HL-60 (cell line): ENCODE results near the gene AKR1D1.

Experiments
- DNase-seq, 2 experiments: peaks; one replicate each; pipeline ENCODE4 v3.0.0-alpha.2; 2010 to 2020; ENCODE audit warnings: low read depth in 1 of 2, low spot score in 1 of 2
- H3K27ac ChIP-seq: fragments of 250-450 bp; sonication (Bioruptor Pico); replicated peaks from 2 replicates; pipeline ENCODE4 v1.5.1; 2020; ENCODE audit warnings: mild to moderate bottlenecking, moderate library complexity
- H3K27me3 ChIP-seq: fragments of 250-450 bp; sonication (Bioruptor Pico); 2 replicates; pipeline ENCODE4 v1.5.1; 2021; ENCODE audit warnings: mild to moderate bottlenecking, moderate library complexity; ENCODE audit not compliant: insufficient read depth, poor library complexity, severe bottlenecking
- H3K4me3 ChIP-seq: replicated peaks from 2 replicates; pipeline ENCODE4 v1.5.1; 2011; ENCODE audit warnings: mild to moderate bottlenecking, control low read depth, low read length; ENCODE audit not compliant: insufficient read depth
- GABPA ChIP-seq: IDR thresholded peaks from 2 replicates; pipeline ENCODE4 v1.6.1; 2012; ENCODE audit warnings: low read depth
- POLR2AphosphoS5 ChIP-seq: IDR thresholded peaks from 2 replicates; pipeline ENCODE4 v1.6.1; 2012; ENCODE audit warnings: low read depth
- SPI1 ChIP-seq: IDR thresholded peaks from 2 replicates; pipeline ENCODE4 v1.6.1; 2012; ENCODE audit warnings: low read depth, mild to moderate bottlenecking, borderline replicate concordance
- TF ChIP-seq, protein P1 (sequence below): IDR thresholded peaks from one replicate; pipeline ENCODE4 v1.5.1; 2011; ENCODE audit warnings: low read length, control low read depth, inconsistent platforms; ENCODE audit not compliant: insufficient read depth
- TF ChIP-seq, protein P2 (sequence below): IDR thresholded peaks from 2 replicates; pipeline ENCODE4 v1.6.1; 2012; ENCODE audit warnings: low read depth; ENCODE audit not compliant: insufficient replicate concordance

Gene AKR1D1

DNA sequence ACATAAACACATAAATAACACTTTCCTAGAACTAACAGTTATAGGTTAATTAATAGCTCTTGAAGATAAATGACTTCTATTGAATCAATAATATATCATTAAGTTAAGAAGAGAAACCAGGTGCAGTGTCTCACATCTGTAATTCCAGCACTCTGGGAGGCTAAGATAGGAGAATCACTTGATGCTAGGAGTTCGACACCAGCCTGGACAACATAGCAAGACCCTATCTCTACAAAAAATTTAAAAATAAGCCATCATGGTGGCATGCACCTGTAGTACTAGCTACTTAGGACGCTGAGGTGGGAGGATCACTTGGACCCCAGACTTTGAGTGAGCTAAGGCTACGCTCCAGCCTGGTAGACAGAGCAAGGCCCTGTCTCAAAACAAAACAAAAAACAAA, 38.8 kb downstream of the AKR1D1 start:
- no peak overlapping the region for H3K4me3 ChIP-seq
- TF ChIP-seq POLR2AphosphoS5 = no peak
- TF ChIP-seq, protein P1, sequence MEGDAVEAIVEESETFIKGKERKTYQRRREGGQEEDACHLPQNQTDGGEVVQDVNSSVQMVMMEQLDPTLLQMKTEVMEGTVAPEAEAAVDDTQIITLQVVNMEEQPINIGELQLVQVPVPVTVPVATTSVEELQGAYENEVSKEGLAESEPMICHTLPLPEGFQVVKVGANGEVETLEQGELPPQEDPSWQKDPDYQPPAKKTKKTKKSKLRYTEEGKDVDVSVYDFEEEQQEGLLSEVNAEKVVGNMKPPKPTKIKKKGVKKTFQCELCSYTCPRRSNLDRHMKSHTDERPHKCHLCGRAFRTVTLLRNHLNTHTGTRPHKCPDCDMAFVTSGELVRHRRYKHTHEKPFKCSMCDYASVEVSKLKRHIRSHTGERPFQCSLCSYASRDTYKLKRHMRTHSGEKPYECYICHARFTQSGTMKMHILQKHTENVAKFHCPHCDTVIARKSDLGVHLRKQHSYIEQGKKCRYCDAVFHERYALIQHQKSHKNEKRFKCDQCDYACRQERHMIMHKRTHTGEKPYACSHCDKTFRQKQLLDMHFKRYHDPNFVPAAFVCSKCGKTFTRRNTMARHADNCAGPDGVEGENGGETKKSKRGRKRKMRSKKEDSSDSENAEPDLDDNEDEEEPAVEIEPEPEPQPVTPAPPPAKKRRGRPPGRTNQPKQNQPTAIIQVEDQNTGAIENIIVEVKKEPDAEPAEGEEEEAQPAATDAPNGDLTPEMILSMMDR = no peak
- TF ChIP-seq, protein P2, sequence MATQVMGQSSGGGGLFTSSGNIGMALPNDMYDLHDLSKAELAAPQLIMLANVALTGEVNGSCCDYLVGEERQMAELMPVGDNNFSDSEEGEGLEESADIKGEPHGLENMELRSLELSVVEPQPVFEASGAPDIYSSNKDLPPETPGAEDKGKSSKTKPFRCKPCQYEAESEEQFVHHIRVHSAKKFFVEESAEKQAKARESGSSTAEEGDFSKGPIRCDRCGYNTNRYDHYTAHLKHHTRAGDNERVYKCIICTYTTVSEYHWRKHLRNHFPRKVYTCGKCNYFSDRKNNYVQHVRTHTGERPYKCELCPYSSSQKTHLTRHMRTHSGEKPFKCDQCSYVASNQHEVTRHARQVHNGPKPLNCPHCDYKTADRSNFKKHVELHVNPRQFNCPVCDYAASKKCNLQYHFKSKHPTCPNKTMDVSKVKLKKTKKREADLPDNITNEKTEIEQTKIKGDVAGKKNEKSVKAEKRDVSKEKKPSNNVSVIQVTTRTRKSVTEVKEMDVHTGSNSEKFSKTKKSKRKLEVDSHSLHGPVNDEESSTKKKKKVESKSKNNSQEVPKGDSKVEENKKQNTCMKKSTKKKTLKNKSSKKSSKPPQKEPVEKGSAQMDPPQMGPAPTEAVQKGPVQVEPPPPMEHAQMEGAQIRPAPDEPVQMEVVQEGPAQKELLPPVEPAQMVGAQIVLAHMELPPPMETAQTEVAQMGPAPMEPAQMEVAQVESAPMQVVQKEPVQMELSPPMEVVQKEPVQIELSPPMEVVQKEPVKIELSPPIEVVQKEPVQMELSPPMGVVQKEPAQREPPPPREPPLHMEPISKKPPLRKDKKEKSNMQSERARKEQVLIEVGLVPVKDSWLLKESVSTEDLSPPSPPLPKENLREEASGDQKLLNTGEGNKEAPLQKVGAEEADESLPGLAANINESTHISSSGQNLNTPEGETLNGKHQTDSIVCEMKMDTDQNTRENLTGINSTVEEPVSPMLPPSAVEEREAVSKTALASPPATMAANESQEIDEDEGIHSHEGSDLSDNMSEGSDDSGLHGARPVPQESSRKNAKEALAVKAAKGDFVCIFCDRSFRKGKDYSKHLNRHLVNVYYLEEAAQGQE = no peak
- no peak for TF ChIP-seq GABPA
- H3K27ac ChIP-seq = no peak overlapping the region
- no peaks in the 10 kb centered on the region for H3K27me3 ChIP-seq
- DNase-seq = no peak

DNA sequence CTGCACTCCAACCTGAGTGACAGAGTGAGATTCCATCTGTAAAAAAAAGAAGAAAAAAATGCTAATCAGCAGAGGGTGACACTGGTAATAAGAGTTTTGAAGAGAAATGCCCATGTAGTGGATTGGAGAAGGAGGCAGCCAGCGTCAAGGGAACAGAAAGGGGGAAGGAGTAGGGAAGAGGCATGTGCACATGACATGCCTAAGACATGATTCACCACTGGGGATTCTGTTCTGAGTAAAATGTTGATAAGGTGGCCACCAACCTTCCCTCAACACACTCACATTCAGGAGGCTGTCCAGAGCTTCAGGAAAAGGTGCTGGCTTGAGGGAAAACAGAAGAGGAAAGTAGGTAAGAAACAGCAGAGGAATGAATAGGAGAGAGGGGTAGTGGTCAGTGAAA, 39.9 kb downstream of the AKR1D1 start:
- no peak overlapping the region for H3K4me3 ChIP-seq
- H3K27ac ChIP-seq = no peak overlapping the region
- H3K27me3 ChIP-seq = no peaks in the 10 kb centered on the region
- no peak for DNase-seq
- TF ChIP-seq, protein P2 = no peak
- TF ChIP-seq POLR2AphosphoS5 = no peak
- TF ChIP-seq, protein P1 = no peak
- no peak for TF ChIP-seq SPI1

DNA sequence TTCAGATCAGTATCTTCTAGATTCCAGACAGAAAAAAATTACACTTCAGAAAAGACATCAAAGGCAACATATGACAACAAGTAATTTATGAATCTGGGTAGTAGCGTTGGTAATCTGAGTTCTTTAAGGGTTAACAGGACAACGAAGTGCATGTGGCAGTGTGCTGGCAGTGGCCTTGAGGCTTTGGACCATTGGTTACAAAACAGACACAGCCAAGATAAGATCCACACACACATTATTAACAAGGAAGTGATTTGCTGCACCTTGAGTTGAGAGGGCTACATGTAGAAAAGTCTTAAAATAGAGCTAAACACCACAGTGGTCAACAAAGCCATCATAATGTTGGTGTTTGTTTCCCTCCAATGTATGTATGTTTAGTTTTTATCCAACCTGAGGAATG, 40.6 kb downstream of the AKR1D1 start:
- TF ChIP-seq, protein P2 = no peak
- TF ChIP-seq SPI1 (no peak), GABPA (no peak), POLR2AphosphoS5 (no peak)
- TF ChIP-seq, protein P1 = no peak
- Histone ChIP-seq H3K27me3 (no peaks in the 10 kb centered on the region), H3K27ac (no peak overlapping the region), H3K4me3 (no peak overlapping the region)
- DNase-seq = no peak
